H1 (cell line): Measurements from ENCODE around the gene ZFYVE19.

Experiments used
- ATF2 ChIP-seq: IDR thresholded peaks from 2 replicates; pipeline ENCODE4 v1.6.1; 2012; ENCODE audit warnings: low read length, inconsistent platforms
- CTCF ChIP-seq, 3 experiments: IDR thresholded peaks; 1 replicate in 2 of 3; 2 replicates in 1 of 3; pipeline versions ENCODE4 v1.5.1 to v1.6.1; 2011; ENCODE audit warnings: low read length in 3 of 3, mild to moderate bottlenecking in 3 of 3, inconsistent platforms in 2 of 3, low read depth in 1 of 3, moderate library complexity in 1 of 3; ENCODE audit not compliant: insufficient read depth in 1 of 3; ENCODE audit errors: control extremely low read depth in 1 of 3
- EZH2 ChIP-seq: fragments of 200-600 bp; sonication (generic); IDR thresholded peaks from 2 replicates; pipeline ENCODE4 v1.7.1; 2012; ENCODE audit warnings: low read depth, mild to moderate bottlenecking, moderate library complexity, low read length, inconsistent platforms; ENCODE audit not compliant: severe bottlenecking
- GABPA ChIP-seq: IDR thresholded peaks from 2 replicates; pipeline ENCODE4 v1.6.1; 2011; ENCODE audit warnings: mild to moderate bottlenecking, low read length, moderate library complexity, borderline replicate concordance; ENCODE audit not compliant: insufficient read depth
- HDAC6 ChIP-seq: IDR thresholded peaks from one replicate; pipeline ENCODE4 v1.7.1; 2012; ENCODE audit warnings: low read depth, mild to moderate bottlenecking, inconsistent platforms, low read length, moderate library complexity
- KDM5A ChIP-seq: fragments of 200-600 bp; IDR thresholded peaks from 2 replicates; pipeline ENCODE4 v1.7.1; 2012; ENCODE audit warnings: mild to moderate bottlenecking, low read length, inconsistent platforms, mixed read lengths
- POLR2A ChIP-seq, 2 experiments: IDR thresholded peaks; 1 replicate in 1 of 2; 2 replicates in 1 of 2; pipeline ENCODE4 v1.6.1; 2011; ENCODE audit warnings: low read depth in 2 of 2, low read length in 2 of 2, mild to moderate bottlenecking in 2 of 2; ENCODE audit errors: control extremely low read depth in 1 of 2
- POLR2AphosphoS5 ChIP-seq: IDR thresholded peaks from 2 replicates; pipeline ENCODE4 v1.6.1; 2011; ENCODE audit warnings: low read depth, low read length
- SUZ12 ChIP-seq: fragments of 200-600 bp; sonication (generic); IDR thresholded peaks from 2 replicates; pipeline ENCODE4 v1.6.1; 2012; ENCODE audit warnings: mild to moderate bottlenecking, inconsistent platforms, low read length, moderate library complexity, mixed read lengths

- TF ChIP-seq GABPA (no peak), POLR2A (IDR thresholded peaks at IDR 0.05; ENCODE audit: control extremely low read depth in 1 of 2, low read depth in 2 of 2, low read length in 2 of 2) (no peak), CTCF (IDR thresholded peaks at IDR 0.05; ENCODE audit: control extremely low read depth in 1 of 3, insufficient read depth in 1 of 3, low read depth in 1 of 3, low read length in 3 of 3) (no peak), SUZ12 (no peak), KDM5A (no peak), POLR2AphosphoS5 (no peak), EZH2 (no peak), HDAC6 (no peak), ATF2 (no peak)
Observed at GRCh38 chr15:40803076-40803475, 3.8 kb upstream of the ZFYVE19 start.
